ENCODE measurements around the gene RPS6KB1.

DNA sequence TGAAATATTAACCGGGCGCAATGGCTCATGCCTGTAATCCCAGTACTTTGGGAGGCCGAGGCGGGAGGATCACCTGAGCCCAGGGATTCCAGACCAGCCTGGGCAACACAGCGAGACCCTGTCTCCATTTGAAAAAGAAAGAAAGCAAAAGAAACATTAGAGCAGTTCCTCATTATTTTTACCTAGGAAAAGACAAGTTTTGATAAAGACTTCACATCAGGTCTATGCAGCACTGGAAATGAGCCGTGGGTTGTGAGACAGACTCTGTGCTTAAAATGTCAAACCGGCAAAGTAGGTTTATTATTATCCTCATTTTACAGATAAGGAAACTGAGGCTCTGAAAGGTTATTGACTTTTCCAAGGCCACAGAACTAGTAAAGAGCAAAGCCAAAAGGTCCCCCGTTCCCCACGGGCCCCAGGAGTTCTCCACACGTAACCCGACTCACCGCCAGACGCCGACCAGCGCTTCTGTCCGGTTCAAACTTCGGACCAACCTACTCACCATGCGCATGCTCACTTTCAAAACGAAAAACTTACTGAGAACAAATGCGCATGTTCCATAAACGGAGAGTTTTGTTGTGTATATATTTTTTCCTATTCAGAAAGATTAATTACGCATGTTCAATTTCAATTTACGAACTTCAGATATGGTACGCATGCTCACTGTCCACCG, 534 bp upstream of the RPS6KB1 start:
- TF ChIP-seq, protein P1, sequence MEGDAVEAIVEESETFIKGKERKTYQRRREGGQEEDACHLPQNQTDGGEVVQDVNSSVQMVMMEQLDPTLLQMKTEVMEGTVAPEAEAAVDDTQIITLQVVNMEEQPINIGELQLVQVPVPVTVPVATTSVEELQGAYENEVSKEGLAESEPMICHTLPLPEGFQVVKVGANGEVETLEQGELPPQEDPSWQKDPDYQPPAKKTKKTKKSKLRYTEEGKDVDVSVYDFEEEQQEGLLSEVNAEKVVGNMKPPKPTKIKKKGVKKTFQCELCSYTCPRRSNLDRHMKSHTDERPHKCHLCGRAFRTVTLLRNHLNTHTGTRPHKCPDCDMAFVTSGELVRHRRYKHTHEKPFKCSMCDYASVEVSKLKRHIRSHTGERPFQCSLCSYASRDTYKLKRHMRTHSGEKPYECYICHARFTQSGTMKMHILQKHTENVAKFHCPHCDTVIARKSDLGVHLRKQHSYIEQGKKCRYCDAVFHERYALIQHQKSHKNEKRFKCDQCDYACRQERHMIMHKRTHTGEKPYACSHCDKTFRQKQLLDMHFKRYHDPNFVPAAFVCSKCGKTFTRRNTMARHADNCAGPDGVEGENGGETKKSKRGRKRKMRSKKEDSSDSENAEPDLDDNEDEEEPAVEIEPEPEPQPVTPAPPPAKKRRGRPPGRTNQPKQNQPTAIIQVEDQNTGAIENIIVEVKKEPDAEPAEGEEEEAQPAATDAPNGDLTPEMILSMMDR (IDR thresholded peaks at IDR 0.05; ENCODE audit: low read depth, low read length, poor library complexity, severe bottlenecking) = no peak
- no peak for TF ChIP-seq EZH2phosphoT487 (IDR thresholded peaks at IDR 0.05; ENCODE audit: borderline replicate concordance, low read length)

Measured in DOHH2 (cell line).